Measurements from ENCODE around the gene CACNG6.

CACNG6 gene

DNA sequence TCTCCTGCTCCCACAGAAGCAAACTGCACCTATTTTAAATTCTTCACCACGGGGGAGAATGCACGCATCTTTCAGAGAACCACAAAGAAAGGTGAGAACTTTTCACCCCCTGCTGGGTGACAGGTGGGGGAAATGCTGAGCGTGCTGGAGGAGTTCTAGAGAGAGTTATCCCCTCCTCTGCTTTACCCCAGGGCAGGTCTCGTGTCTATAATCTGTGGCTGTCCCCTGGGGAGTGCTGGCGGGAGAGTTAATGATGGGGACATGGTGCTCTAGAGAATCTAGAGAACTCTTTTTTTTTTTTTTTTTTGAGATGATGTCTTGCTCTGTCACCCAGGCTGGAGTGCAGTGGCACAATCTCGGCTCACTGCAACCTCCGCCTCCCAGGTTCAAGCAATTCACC lies 6.8 kb downstream of the CACNG6 start:
- TF ChIP-seq, protein P1, sequence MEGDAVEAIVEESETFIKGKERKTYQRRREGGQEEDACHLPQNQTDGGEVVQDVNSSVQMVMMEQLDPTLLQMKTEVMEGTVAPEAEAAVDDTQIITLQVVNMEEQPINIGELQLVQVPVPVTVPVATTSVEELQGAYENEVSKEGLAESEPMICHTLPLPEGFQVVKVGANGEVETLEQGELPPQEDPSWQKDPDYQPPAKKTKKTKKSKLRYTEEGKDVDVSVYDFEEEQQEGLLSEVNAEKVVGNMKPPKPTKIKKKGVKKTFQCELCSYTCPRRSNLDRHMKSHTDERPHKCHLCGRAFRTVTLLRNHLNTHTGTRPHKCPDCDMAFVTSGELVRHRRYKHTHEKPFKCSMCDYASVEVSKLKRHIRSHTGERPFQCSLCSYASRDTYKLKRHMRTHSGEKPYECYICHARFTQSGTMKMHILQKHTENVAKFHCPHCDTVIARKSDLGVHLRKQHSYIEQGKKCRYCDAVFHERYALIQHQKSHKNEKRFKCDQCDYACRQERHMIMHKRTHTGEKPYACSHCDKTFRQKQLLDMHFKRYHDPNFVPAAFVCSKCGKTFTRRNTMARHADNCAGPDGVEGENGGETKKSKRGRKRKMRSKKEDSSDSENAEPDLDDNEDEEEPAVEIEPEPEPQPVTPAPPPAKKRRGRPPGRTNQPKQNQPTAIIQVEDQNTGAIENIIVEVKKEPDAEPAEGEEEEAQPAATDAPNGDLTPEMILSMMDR (IDR thresholded peaks at IDR 0.05; ENCODE audit: low read depth, low read length), result no peak
- no peak for DNase-seq (ENCODE audit: low read depth in 2 of 2)
- H3K4me3 ChIP-seq (replicated peaks in 1 of 2; ENCODE audit: low read depth in 2 of 2, low read length in 2 of 2), result no peak overlapping the region

DNA sequence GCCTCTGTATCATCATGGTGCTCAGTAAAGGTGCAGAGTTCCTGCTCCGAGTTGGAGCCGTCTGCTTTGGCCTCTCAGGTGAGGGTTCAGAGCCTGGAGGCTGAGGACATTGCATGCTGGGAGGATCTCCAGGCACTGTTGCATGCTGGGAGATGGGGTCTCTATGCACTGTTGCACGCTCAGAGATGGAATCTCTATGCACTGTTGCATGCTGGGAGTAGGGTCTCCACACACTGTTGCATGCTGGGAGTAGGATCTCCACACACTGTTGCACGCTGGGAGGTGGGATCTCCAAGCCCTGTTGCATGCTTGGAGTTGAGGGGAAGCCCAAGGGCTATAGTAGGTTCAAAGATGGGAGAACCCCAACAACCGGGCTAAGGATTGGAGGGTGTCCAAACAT lies 8.3 kb downstream of the CACNG6 start:
- DNase-seq (ENCODE audit: low read depth in 2 of 2), result no peak

GRCh38 chr19:54001496-54001895 lies 10.1 kb downstream of the CACNG6 start:
- DNase-seq (ENCODE audit: low read depth in 2 of 2), result no peak
- no peak overlapping the region for H3K4me3 ChIP-seq (replicated peaks in 1 of 2; ENCODE audit: low read depth in 2 of 2, low read length in 2 of 2)
- TF ChIP-seq, protein P1 (IDR thresholded peaks at IDR 0.05; ENCODE audit: low read depth, low read length), result no peak

More for the DNA sequence above, 8.3 kb downstream of the CACNG6 start:
- TF ChIP-seq, protein P1 (IDR thresholded peaks at IDR 0.05; ENCODE audit: low read depth, low read length), result no peak
- H3K4me3 ChIP-seq (replicated peaks in 1 of 2; ENCODE audit: low read depth in 2 of 2, low read length in 2 of 2), result no peak overlapping the region

GRCh38 chr19:54002495-54003315 lies 11.3 kb downstream of the CACNG6 start:
- no peak overlapping the region for H3K4me3 ChIP-seq (replicated peaks in 1 of 2; ENCODE audit: low read depth in 2 of 2, low read length in 2 of 2)
- TF ChIP-seq, protein P1 (IDR thresholded peaks at IDR 0.05; ENCODE audit: low read depth, low read length), result no peak
- DNase-seq (ENCODE audit: low read depth in 2 of 2), result peak in 1 of 2 donors; percentile 48

DNA sequence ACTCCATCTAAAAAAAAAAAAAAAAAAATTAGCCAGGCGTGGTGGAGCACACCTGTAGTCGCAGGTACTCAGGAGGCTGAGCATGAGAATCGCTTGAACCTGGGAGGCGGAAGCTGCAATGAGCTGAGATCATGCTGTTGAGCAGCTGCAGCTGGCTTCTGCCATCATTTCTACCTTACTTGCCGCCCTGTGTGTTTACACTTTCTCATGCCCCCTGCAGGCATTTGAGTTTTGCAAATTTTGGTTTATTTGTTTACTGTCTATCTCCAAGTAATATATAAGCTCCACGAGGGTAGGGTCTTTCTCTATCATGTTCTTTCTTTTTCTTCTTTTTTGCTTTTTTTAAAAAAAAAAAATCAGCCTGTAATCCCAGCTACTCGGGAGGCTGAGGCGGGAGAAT lies 18.0 kb downstream of the CACNG6 start:
- DNase-seq (ENCODE audit: low read depth in 2 of 2), result no peak
- H3K4me3 ChIP-seq (replicated peaks in 1 of 2; ENCODE audit: low read depth in 2 of 2, low read length in 2 of 2), result no peak overlapping the region
- TF ChIP-seq, protein P1 (IDR thresholded peaks at IDR 0.05; ENCODE audit: low read depth, low read length), result no peak

- TF ChIP-seq, protein P1 (IDR thresholded peaks at IDR 0.05; ENCODE audit: low read depth, low read length), result no peak
- no peak overlapping the region for H3K4me3 ChIP-seq (replicated peaks in 1 of 2; ENCODE audit: low read depth in 2 of 2, low read length in 2 of 2)
- DNase-seq (ENCODE audit: low read depth in 2 of 2), result no peak
These were observed 19.0 kb downstream of the CACNG6 start for GRCh38 chr19:54010474-54010873.

Measured in cardiac fibroblast (primary cell).